ENCODE measurements around the gene IP6K3. TPM values are rescaled to one million over a fixed set of nuclear protein-coding genes. Genes with fewer than 3 reads are reported as not detected.

The IP6K3 gene
- polyA plus RNA-seq, 1 of the 3 experiments (the other 2 are of a cell fraction), result 0.21 TPM

DNA sequence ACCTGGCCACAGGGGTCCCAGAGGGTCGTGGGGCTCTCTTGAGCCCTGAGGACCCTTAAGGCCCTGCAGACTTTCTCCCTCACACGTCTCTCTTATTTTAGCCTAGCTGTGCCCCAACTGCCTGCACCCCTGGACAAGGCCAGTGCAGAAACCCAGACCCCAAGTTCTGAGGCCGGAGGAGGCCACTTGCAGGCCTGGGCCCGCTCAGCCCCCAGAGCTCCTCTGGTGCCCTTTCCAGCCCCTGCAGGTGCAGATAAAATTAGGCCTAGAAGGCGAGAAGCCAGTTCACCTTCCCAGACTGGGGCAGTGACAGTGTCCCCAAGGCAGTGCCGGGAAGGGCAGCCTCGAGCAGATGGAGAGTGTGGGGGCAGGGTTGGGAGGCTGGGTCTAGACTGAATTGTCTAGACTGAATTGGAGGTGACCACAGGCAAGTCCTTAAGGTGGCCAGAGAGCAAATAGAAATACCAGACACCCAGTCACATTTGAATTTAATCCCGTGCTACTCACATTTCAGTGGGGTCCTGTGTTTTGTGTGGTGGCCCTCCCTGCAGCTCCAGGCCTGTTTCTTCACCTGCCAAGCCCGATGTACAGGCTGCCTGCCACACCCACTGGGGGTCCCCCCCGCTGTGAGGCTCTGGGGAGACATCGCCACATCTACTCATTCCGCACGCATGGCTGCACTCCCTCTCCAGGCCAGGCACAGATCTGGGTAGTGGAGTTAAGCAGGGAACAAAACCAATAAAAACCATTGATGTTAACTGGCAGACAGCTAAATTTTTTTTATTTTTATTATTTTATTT is 8.6 kb upstream of the IP6K3 start:
- Histone ChIP-seq H4K20me1 (ENCODE audit: insufficient read depth) (no peaks in the 10 kb centered on the region), H3K4me1 (ENCODE audit: control insufficient read depth in 1 of 2, insufficient read depth in 2 of 2, low read depth in 1 of 2, low read length in 1 of 2) (peaks cover 0 to 19% of the 10 kb centered on the region in 2 experiments; a peak in 1 of 4 replicates), H3F3A (replicated peaks; ENCODE audit: insufficient read depth) (no peaks in the 10 kb centered on the region), H2AFZ (ENCODE audit: low read depth) (no peak overlapping the region), H3K9me2 (no peaks in the 10 kb centered on the region), H3K9ac (no peak overlapping the region), H3K27me3 (ENCODE audit: insufficient read depth) (no peaks in the 10 kb centered on the region), H3K36me3 (replicated peaks in 1 of 2; ENCODE audit: control insufficient read depth in 1 of 2, insufficient read depth in 2 of 2, low read length in 1 of 2) (no peaks in the 10 kb centered on the region), H3K4me2 (no peak overlapping the region), H3K27ac (ENCODE audit: low read depth in 2 of 2, low read length in 1 of 2) (no peak overlapping the region), H3K9me3 (no peaks in the 10 kb centered on the region), H3K4me3 (ENCODE audit: low read depth in 2 of 2, low read length in 1 of 2) (no peak overlapping the region), H3K79me2 (ENCODE audit: insufficient read depth) (no peaks in the 10 kb centered on the region)
- WGBS (ENCODE audit: low lambda C conversion rate), result 74% methylated on average over 12 of the region's 13 CpGs
- TF ChIP-seq CHD2 (IDR thresholded peaks at IDR 0.05; ENCODE audit: low read length, partially characterized antibody), result no peak
- no peak for TF ChIP-seq RCOR1 (IDR thresholded peaks at IDR 0.05; ENCODE audit: low read length)
- no peak for TF ChIP-seq GATA2 (CRISPR knock-in tag; IDR thresholded peaks at IDR 0.05)
- TF ChIP-seq, protein P1, sequence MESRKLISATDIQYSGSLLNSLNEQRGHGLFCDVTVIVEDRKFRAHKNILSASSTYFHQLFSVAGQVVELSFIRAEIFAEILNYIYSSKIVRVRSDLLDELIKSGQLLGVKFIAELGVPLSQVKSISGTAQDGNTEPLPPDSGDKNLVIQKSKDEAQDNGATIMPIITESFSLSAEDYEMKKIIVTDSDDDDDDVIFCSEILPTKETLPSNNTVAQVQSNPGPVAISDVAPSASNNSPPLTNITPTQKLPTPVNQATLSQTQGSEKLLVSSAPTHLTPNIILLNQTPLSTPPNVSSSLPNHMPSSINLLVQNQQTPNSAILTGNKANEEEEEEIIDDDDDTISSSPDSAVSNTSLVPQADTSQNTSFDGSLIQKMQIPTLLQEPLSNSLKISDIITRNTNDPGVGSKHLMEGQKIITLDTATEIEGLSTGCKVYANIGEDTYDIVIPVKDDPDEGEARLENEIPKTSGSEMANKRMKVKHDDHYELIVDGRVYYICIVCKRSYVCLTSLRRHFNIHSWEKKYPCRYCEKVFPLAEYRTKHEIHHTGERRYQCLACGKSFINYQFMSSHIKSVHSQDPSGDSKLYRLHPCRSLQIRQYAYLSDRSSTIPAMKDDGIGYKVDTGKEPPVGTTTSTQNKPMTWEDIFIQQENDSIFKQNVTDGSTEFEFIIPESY (IDR thresholded peaks at IDR 0.05; ENCODE audit: borderline replicate concordance, low read depth), result no peak
- no peak for TF ChIP-seq EP300 (IDR thresholded peaks at IDR 0.05; ENCODE audit: borderline replicate concordance in 1 of 2, low read depth in 1 of 2, low read length in 1 of 2)
- no peak for TF ChIP-seq NRF1 (IDR thresholded peaks at IDR 0.05; ENCODE audit: low read depth, low read length)
- TF ChIP-seq EZH2phosphoT487 (IDR thresholded peaks at IDR 0.05; ENCODE audit: borderline replicate concordance, low read depth), result no peak
- TF ChIP-seq FOXM1 (IDR thresholded peaks at IDR 0.05; ENCODE audit: low read depth), result no peak
- TF ChIP-seq, protein P2, sequence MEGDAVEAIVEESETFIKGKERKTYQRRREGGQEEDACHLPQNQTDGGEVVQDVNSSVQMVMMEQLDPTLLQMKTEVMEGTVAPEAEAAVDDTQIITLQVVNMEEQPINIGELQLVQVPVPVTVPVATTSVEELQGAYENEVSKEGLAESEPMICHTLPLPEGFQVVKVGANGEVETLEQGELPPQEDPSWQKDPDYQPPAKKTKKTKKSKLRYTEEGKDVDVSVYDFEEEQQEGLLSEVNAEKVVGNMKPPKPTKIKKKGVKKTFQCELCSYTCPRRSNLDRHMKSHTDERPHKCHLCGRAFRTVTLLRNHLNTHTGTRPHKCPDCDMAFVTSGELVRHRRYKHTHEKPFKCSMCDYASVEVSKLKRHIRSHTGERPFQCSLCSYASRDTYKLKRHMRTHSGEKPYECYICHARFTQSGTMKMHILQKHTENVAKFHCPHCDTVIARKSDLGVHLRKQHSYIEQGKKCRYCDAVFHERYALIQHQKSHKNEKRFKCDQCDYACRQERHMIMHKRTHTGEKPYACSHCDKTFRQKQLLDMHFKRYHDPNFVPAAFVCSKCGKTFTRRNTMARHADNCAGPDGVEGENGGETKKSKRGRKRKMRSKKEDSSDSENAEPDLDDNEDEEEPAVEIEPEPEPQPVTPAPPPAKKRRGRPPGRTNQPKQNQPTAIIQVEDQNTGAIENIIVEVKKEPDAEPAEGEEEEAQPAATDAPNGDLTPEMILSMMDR (IDR thresholded peaks at IDR 0.05), result no peak
- no peak for TF ChIP-seq POLR2AphosphoS5 (IDR thresholded peaks at IDR 0.05; ENCODE audit: low read depth, low read length)
- TF ChIP-seq ELF1 (IDR thresholded peaks at IDR 0.05), result no peak
- no peak for TF ChIP-seq SIN3A (IDR thresholded peaks at IDR 0.05; ENCODE audit: borderline replicate concordance, low read depth, low read length)
- no peak for TF ChIP-seq SMC3 (IDR thresholded peaks at IDR 0.05; ENCODE audit: low read depth, low read length)
- no peak for TF ChIP-seq FOSL2 (IDR thresholded peaks at IDR 0.05; ENCODE audit: borderline replicate concordance, low read depth)
- TF ChIP-seq, protein P3, sequence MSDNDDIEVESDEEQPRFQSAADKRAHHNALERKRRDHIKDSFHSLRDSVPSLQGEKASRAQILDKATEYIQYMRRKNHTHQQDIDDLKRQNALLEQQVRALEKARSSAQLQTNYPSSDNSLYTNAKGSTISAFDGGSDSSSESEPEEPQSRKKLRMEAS (IDR thresholded peaks at IDR 0.05; ENCODE audit: low read depth), result no peak
- TF ChIP-seq TEAD4 (IDR thresholded peaks at IDR 0.05; ENCODE audit: borderline replicate concordance, insufficient read depth), result no peak
- ChIA-PET CTCF (interaction anchor here (0.9 to 5.2 kb wide), 5 partner anchors 11 to 400 kb away, joined by 3 to 39 read pairs (median 5); partner anchors contain the start of gene UQCC2), POLR2A (no interaction called here)
- no peak for DNase-seq

Data from SK-N-SH (cell line).